Trophoblast cell (in vitro differentiated cells and primary cell): ENCODE measurements around the gene SURF6.
A peak's percentile ranks its signal among the peaks of the same experiment; 100 is the strongest.

Source experiments
- DNase-seq, 2 donors: peaks; one replicate each; pipeline ENCODE4 v3.0.0-alpha.2; 2016
- H2AFZ ChIP-seq: 2 replicates; pipeline ENCODE4 v1.6.1; 2013; ENCODE audit warnings: low read length, moderate library complexity, mild to moderate bottlenecking; ENCODE audit not compliant: insufficient read depth, poor library complexity
- H2AK5ac ChIP-seq: 2 replicates; pipeline ENCODE4 v1.6.1; 2013; ENCODE audit warnings: mild to moderate bottlenecking, low read length
- H2BK120ac ChIP-seq: 2 replicates; pipeline ENCODE4 v1.6.1; 2013; ENCODE audit warnings: low read length, mild to moderate bottlenecking, moderate library complexity; ENCODE audit not compliant: insufficient read depth, poor library complexity
- H2BK12ac ChIP-seq: 2 replicates; pipeline ENCODE4 v1.6.1; 2013; ENCODE audit warnings: mild to moderate bottlenecking, low read length, moderate library complexity
- H2BK5ac ChIP-seq: 2 replicates; pipeline ENCODE4 v1.6.1; 2013; ENCODE audit warnings: low read length, low read depth, moderate library complexity, mild to moderate bottlenecking; ENCODE audit not compliant: poor library complexity
- H3K14ac ChIP-seq: 2 replicates; pipeline ENCODE4 v1.6.1; 2013; ENCODE audit warnings: mild to moderate bottlenecking, low read length
- H3K18ac ChIP-seq: 2 replicates; pipeline ENCODE4 v1.6.1; 2013; ENCODE audit warnings: mild to moderate bottlenecking, low read length
- H3K23ac ChIP-seq: 2 replicates; pipeline ENCODE4 v1.6.1; 2013; ENCODE audit warnings: low read length
- H3K27ac ChIP-seq: 2 replicates; pipeline ENCODE4 v1.5.1; 2013; ENCODE audit warnings: low read depth, mild to moderate bottlenecking, inconsistent platforms, low read length, moderate library complexity
- H3K27me3 ChIP-seq: 2 replicates; pipeline ENCODE4 v1.6.1; 2013; ENCODE audit warnings: inconsistent platforms, mild to moderate bottlenecking, low read length, moderate library complexity; ENCODE audit not compliant: insufficient read depth
- H3K36me3 ChIP-seq, 2 experiments: 1 replicate in 1 of 2; 2 replicates in 1 of 2; pipeline ENCODE4 v1.6.1; 2013; ENCODE audit warnings: low read length in 2 of 2, mild to moderate bottlenecking in 2 of 2, moderate library complexity in 1 of 2; ENCODE audit not compliant: insufficient read depth in 2 of 2, control insufficient read depth in 1 of 2
- H3K4ac ChIP-seq: 2 replicates; pipeline ENCODE4 v1.6.1; 2013; ENCODE audit warnings: low read depth, mild to moderate bottlenecking, low read length, moderate library complexity
- H3K4me1 ChIP-seq, 2 experiments: 1 replicate in 1 of 2; 2 replicates in 1 of 2; pipeline ENCODE4 v1.6.1; 2013; ENCODE audit warnings: low read length in 2 of 2, mild to moderate bottlenecking in 2 of 2, moderate library complexity in 1 of 2; ENCODE audit not compliant: insufficient read depth in 2 of 2, control insufficient read depth in 1 of 2
- H3K4me2 ChIP-seq: 2 replicates; pipeline ENCODE4 v1.6.1; 2013; ENCODE audit warnings: inconsistent platforms, mild to moderate bottlenecking, low read length, moderate library complexity
- H3K4me3 ChIP-seq: 2 replicates; pipeline ENCODE4 v1.5.1; 2013; ENCODE audit warnings: mild to moderate bottlenecking, low read depth, low read length, inconsistent platforms
- H3K79me1 ChIP-seq: one replicate; pipeline ENCODE4 v1.6.1; 2013; ENCODE audit warnings: low read length
- H3K79me2 ChIP-seq: 2 replicates; pipeline ENCODE4 v1.6.1; 2013; ENCODE audit warnings: low read length, mild to moderate bottlenecking; ENCODE audit not compliant: control insufficient read depth, insufficient read depth, poor library complexity
- H3K9ac ChIP-seq: 2 replicates; pipeline ENCODE4 v1.6.1; 2013; ENCODE audit warnings: mild to moderate bottlenecking, low read length
- H3K9me3 ChIP-seq: 2 replicates; pipeline ENCODE4 v1.6.1; 2013; ENCODE audit warnings: low read depth, mild to moderate bottlenecking, control low read depth, inconsistent platforms, low read length; ENCODE audit not compliant: insufficient read depth
- H4K12ac ChIP-seq: 2 replicates; pipeline ENCODE4 v1.6.1; 2013; ENCODE audit warnings: low read depth, mild to moderate bottlenecking, low read length, moderate library complexity
- H4K8ac ChIP-seq: 2 replicates; pipeline ENCODE4 v1.6.1; 2013; ENCODE audit warnings: low read depth, mild to moderate bottlenecking, low read length, moderate library complexity
- H4K91ac ChIP-seq: one replicate; pipeline ENCODE4 v1.6.1; 2013; ENCODE audit warnings: low read depth, mild to moderate bottlenecking, low read length, moderate library complexity
- WGBS: extraction: QIAGEN DNeasy Blood & Tissue Kit; methylation state at CpG from one replicate; pipeline ENCODE4 v1.1.7; 2013; ENCODE audit warnings: missing lambda C conversion rate; ENCODE audit not compliant: insufficient read length, insufficient coverage; ENCODE audit errors: extremely low coverage; 5-methylcytosine and 5-hydroxymethylcytosine counted together

Gene SURF6

DNA sequence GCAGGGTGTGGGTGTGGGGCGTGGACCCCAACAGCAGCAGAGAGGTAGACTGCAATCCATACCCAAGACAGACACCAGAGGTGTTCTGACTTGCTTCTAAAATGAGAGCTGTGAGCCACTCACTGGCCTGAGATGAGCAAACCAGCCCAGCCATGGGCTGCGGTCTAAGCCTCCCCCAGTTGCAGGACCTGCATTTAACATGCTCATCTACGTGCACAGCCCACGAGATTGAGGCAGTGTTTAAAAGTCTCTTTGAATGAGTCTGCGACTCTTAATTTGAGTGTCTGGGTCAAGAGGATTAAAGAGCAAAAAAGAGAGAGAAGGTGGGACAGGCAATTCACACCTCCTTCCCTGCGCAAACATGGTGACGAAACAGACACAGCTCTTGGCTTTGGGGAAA is 33.9 kb upstream of the SURF6 start:
- H3K4me2 ChIP-seq, result no peak overlapping the region
- no peak for DNase-seq
- H4K12ac ChIP-seq, result no peak overlapping the region
- H3K9ac ChIP-seq, result no peak overlapping the region
- H3K18ac ChIP-seq, result no peak overlapping the region
- H2AFZ ChIP-seq, result no peak overlapping the region
- H3K4me3 ChIP-seq, result no peak overlapping the region
- no CpG with 5 or more reads among the region's 7 CpGs for WGBS
- H4K8ac ChIP-seq, result no peak overlapping the region
- no peak overlapping the region for H2AK5ac ChIP-seq
- peaks cover 4% of the 10 kb centered on the region in 2 experiments for H3K4me1 ChIP-seq
- no peak overlapping the region for H3K14ac ChIP-seq
- H3K27ac ChIP-seq, result no peak overlapping the region
- peaks cover 67 to 78% of the 10 kb centered on the region in 2 experiments for H3K36me3 ChIP-seq
- H2BK5ac ChIP-seq, result no peak overlapping the region
- peaks cover 3% of the 10 kb centered on the region for H3K79me1 ChIP-seq
- H2BK120ac ChIP-seq, result no peak overlapping the region
- no peak overlapping the region for H4K91ac ChIP-seq
- peaks cover 28% of the 10 kb centered on the region for H3K79me2 ChIP-seq
- no peak overlapping the region for H3K23ac ChIP-seq
- peak overlapping the region; percentile 80 for H3K4ac ChIP-seq
- H3K9me3 ChIP-seq, result no peaks in the 10 kb centered on the region
- H2BK12ac ChIP-seq, result no peak overlapping the region
- H3K27me3 ChIP-seq, result no peaks in the 10 kb centered on the region

DNA sequence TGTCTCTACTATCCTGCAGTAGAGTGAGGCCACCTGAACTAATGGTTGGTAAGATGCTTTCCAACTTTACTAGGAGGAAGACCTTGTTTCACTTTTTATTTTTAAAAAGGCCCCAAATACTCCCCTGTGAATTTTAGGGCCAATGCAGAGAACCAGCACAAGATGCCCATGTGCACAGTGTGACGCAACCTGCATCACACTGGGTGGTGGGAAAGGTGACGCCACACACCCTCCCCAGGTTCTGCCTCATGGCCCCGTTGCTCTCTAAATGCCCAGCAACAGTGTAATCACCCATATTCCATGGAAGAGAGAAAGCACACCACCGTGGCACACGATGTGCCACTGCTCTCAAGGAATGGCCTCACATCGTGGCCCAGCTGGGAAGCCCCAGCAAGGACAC is 33.4 kb upstream of the SURF6 start:
- H3K36me3 ChIP-seq, result peaks cover 71 to 82% of the 10 kb centered on the region in 2 experiments
- H3K14ac ChIP-seq, result no peak overlapping the region
- no peak overlapping the region for H2BK12ac ChIP-seq
- H3K79me1 ChIP-seq, result no peaks in the 10 kb centered on the region
- no peak overlapping the region for H3K23ac ChIP-seq
- no peak overlapping the region for H2BK5ac ChIP-seq
- H3K18ac ChIP-seq, result no peak overlapping the region
- no peak overlapping the region for H2AFZ ChIP-seq
- no peak overlapping the region for H2BK120ac ChIP-seq
- H3K4me1 ChIP-seq, result peaks cover 6 to 7% of the 10 kb centered on the region in 2 experiments
- no peak overlapping the region for H4K91ac ChIP-seq
- peak overlapping the region; percentile 68 for H3K4ac ChIP-seq
- no peak overlapping the region for H3K27ac ChIP-seq
- no peak overlapping the region for H3K9ac ChIP-seq
- no peak overlapping the region for H4K12ac ChIP-seq
- H4K8ac ChIP-seq, result no peak overlapping the region
- DNase-seq, result peak in 1 of 2 donors; percentile 1
- no peak overlapping the region for H3K4me2 ChIP-seq
- H3K4me3 ChIP-seq, result no peak overlapping the region
- peaks cover 1% of the 10 kb centered on the region for H3K9me3 ChIP-seq
- peaks cover 26% of the 10 kb centered on the region for H3K79me2 ChIP-seq
- no CpG with 5 or more reads among the region's 6 CpGs for WGBS
- H3K27me3 ChIP-seq, result no peaks in the 10 kb centered on the region
- no peak overlapping the region for H2AK5ac ChIP-seq

DNA sequence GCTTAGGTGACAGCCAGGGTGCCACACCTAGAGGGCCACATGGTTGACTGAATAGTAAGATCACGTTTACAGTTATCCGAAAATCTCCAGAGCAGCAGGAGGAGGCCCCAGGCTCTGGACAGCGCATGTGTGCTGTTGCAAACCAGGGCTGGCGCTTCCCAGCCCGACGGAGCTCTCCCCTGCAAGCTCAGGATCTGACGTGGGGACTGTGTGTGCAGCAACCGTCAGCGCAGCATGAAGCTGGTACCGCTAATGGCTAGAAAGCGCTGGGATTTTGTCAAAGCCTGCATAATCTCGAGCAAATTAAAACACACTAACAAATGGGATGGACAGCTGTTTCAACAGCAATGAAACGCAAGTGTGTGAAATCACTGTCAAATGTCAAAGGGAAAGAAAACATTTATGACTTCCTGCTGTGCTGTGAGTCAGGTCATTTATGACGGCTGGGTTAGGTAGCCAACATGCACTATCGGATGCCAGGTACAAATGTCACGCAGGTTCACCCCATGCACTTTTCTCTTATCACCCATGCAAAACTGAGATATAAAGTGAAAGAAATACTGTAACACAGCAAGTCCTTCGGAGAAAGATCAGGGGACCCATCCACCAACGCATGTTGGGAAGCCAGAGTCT is 32.4 kb upstream of the SURF6 start:
- H3K9ac ChIP-seq, result no peak overlapping the region
- H2BK120ac ChIP-seq, result no peak overlapping the region
- H3K79me1 ChIP-seq, result no peaks in the 10 kb centered on the region
- DNase-seq, result no peak
- no peak overlapping the region for H3K14ac ChIP-seq
- no peaks in the 10 kb centered on the region for H3K27me3 ChIP-seq
- no peak overlapping the region for H2AFZ ChIP-seq
- H3K4ac ChIP-seq, result peak overlapping the region; percentile 53
- peaks cover 77 to 89% of the 10 kb centered on the region in 2 experiments for H3K36me3 ChIP-seq
- no peak overlapping the region for H2BK12ac ChIP-seq
- peaks cover 6 to 7% of the 10 kb centered on the region in 2 experiments for H3K4me1 ChIP-seq
- no peak overlapping the region for H3K4me3 ChIP-seq
- H3K23ac ChIP-seq, result no peak overlapping the region
- H4K8ac ChIP-seq, result no peak overlapping the region
- peaks cover 26% of the 10 kb centered on the region for H3K79me2 ChIP-seq
- H3K9me3 ChIP-seq, result peaks cover 1% of the 10 kb centered on the region
- H3K4me2 ChIP-seq, result no peak overlapping the region
- H2AK5ac ChIP-seq, result no peak overlapping the region
- WGBS, result no CpG with 5 or more reads among the region's 18 CpGs
- H2BK5ac ChIP-seq, result no peak overlapping the region
- no peak overlapping the region for H4K12ac ChIP-seq
- H3K27ac ChIP-seq, result no peak overlapping the region
- no peak overlapping the region for H3K18ac ChIP-seq
- H4K91ac ChIP-seq, result no peak overlapping the region

DNA sequence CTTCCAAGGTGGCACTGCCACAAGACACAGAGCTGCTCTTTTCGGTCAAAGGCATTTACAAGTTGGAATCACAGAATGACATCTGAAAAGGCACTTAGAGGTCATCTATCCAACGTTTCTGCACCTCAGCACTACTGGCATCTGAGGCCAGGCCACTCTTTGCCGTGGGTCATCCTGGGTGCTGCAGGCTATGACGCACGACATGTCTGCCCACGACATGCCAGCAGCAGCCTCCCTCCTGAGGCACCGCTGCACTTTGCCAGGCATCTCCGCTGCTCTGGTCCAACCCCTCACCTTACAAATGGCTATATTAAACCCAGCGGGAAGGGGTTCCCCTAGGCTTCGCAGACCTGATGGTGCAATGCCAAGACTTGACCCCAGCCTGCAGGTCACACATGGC is 31.8 kb upstream of the SURF6 start:
- peaks cover 6 to 7% of the 10 kb centered on the region in 2 experiments for H3K4me1 ChIP-seq
- no peak overlapping the region for H3K9ac ChIP-seq
- H3K27me3 ChIP-seq, result no peaks in the 10 kb centered on the region
- no peak overlapping the region for H4K8ac ChIP-seq
- no peak overlapping the region for H3K4me2 ChIP-seq
- H2BK12ac ChIP-seq, result no peak overlapping the region
- no peak overlapping the region for H3K23ac ChIP-seq
- H3K36me3 ChIP-seq, result peaks cover 76 to 89% of the 10 kb centered on the region in 2 experiments
- no peak overlapping the region for H2AK5ac ChIP-seq
- no peak overlapping the region for H2BK5ac ChIP-seq
- peak overlapping the region; percentile 53 for H3K4ac ChIP-seq
- no peak overlapping the region for H3K27ac ChIP-seq
- H3K79me1 ChIP-seq, result no peaks in the 10 kb centered on the region
- H2AFZ ChIP-seq, result no peak overlapping the region
- H4K12ac ChIP-seq, result no peak overlapping the region
- no peak overlapping the region for H3K4me3 ChIP-seq
- peaks cover 22% of the 10 kb centered on the region for H3K79me2 ChIP-seq
- no peak overlapping the region for H4K91ac ChIP-seq
- WGBS, result no CpG with 5 or more reads among the region's 10 CpGs
- no peak for DNase-seq
- no peak overlapping the region for H3K18ac ChIP-seq
- H3K9me3 ChIP-seq, result peaks cover 1% of the 10 kb centered on the region
- H2BK120ac ChIP-seq, result no peak overlapping the region
- H3K14ac ChIP-seq, result no peak overlapping the region
